ENCODE results near the gene DENND1B.
"Not testable (repeated sequence)": the region's sequence is repeated elsewhere in the genome, so short reads cannot be mapped to it uniquely, and the experiment has no call there.

The DENND1B gene

GRCh38 chr1:197553281-197553680 lies 222.0 kb downstream of the DENND1B start:
- no peak for DNase-seq (ENCODE audit: low spot score)

- DNase-seq (ENCODE audit: low spot score) = no peak
These were observed 228.3 kb downstream of the DENND1B start for GRCh38 chr1:197546989-197547388.

GRCh38 chr1:197544553-197544952 lies 230.7 kb downstream of the DENND1B start:
- no peak for DNase-seq (ENCODE audit: low spot score)

GRCh38 chr1:197544130-197544529 lies 231.2 kb downstream of the DENND1B start:
- no peak for DNase-seq (ENCODE audit: low spot score)

GRCh38 chr1:197541411-197541810 lies 233.9 kb downstream of the DENND1B start:
- no peak for DNase-seq (ENCODE audit: low spot score)

GRCh38 chr1:197526736-197527371 lies 248.4 kb downstream of the DENND1B start:
- DNase-seq (ENCODE audit: low spot score) = peak; percentile 67

GRCh38 chr1:197521118-197521739 lies 254.1 kb downstream of the DENND1B start:
- peak; percentile 26 for DNase-seq (ENCODE audit: low spot score)

- no peak for DNase-seq (ENCODE audit: low spot score)
These were observed 255.4 kb downstream of the DENND1B start for GRCh38 chr1:197519741-197520334.

- DNase-seq (ENCODE audit: low spot score) = no peak
These were observed 259.9 kb downstream of the DENND1B start for GRCh38 chr1:197515421-197515820.

GRCh38 chr1:197510691-197511378 lies 264.4 kb downstream of the DENND1B start:
- DNase-seq (ENCODE audit: low spot score) = no peak

GRCh38 chr1:197496722-197497121 lies 278.6 kb downstream of the DENND1B start:
- DNase-seq (ENCODE audit: low spot score) = no peak

- not testable (repeated sequence) for DNase-seq (ENCODE audit: low spot score)
These were observed 283.8 kb downstream of the DENND1B start for GRCh38 chr1:197491505-197491904.

- DNase-seq (ENCODE audit: low spot score) = no peak
These were observed 288.3 kb downstream of the DENND1B start for GRCh38 chr1:197486946-197487345.

GRCh38 chr1:197485790-197486189 lies 289.5 kb downstream of the DENND1B start:
- DNase-seq (ENCODE audit: low spot score) = no peak

GRCh38 chr1:197481101-197481500 lies 294.2 kb downstream of the DENND1B start:
- no peak for DNase-seq (ENCODE audit: low spot score)

GRCh38 chr1:197480446-197480845 lies 294.8 kb downstream of the DENND1B start:
- no peak for DNase-seq (ENCODE audit: low spot score)

GRCh38 chr1:197472141-197472540 lies 303.1 kb downstream of the DENND1B start:
- no peak for DNase-seq (ENCODE audit: low spot score)

GRCh38 chr1:197471248-197471985 lies 303.9 kb downstream of the DENND1B start:
- no peak for DNase-seq (ENCODE audit: low spot score)

GRCh38 chr1:197470330-197470729 lies 304.9 kb downstream of the DENND1B start:
- no peak for DNase-seq (ENCODE audit: low spot score)

- DNase-seq (ENCODE audit: low spot score) = no peak
These were observed 305.6 kb downstream of the DENND1B start for GRCh38 chr1:197469620-197470210.

- DNase-seq (ENCODE audit: low spot score) = no peak
These were observed 306.6 kb downstream of the DENND1B start for GRCh38 chr1:197468543-197469175.

Data from hematopoietic multipotent progenitor cell treated with erythropoietin and hydrocortisone succinate and interleukin-3 and kit ligand, for 17 days (in vitro differentiated cells).